ENCODE measurements around the gene BORCS8.

- TF ChIP-seq CTCF (IDR thresholded peaks at IDR 0.05) (no peak), POLR2A (IDR thresholded peaks at IDR 0.05) (no peak), POLR2AphosphoS5 (IDR thresholded peaks at IDR 0.05) (no peak)
These were observed 37.7 kb upstream of the BORCS8 start for GRCh38 chr19:19229701-19230100.

Measured in gastroesophageal sphincter (tissue), 3 donors.